Neural crest cell (in vitro differentiated cells): ENCODE data around the gene NFS1. TPM values are rescaled to one million over a fixed set of nuclear protein-coding genes. Genes with fewer than 3 reads are reported as not detected.
A peak's percentile ranks its signal among the peaks of the same experiment; 100 is the strongest.
"Not testable (repeated sequence)": the region's sequence is repeated elsewhere in the genome, so short reads cannot be mapped to it uniquely, and the experiment has no call there.

Experiments used
- DNase-seq: peaks from one replicate; pipeline ENCODE4 v3.0.0; 2021; ENCODE audit warnings: low read depth, mixed read lengths, low spot score
- H3K27ac Mint-ChIP-seq: one replicate; pipeline ENCODE4 v1.8.0; 2021; ENCODE audit warnings: mild to moderate bottlenecking, mixed read lengths; ENCODE audit not compliant: unreplicated experiment
- H3K27me3 Mint-ChIP-seq: 2 replicates; pipeline ENCODE4 v1.8.0; 2021; ENCODE audit warnings: low read depth, mild to moderate bottlenecking, mixed read lengths
- H3K36me3 Mint-ChIP-seq: 2 replicates; pipeline ENCODE4 v1.8.0; 2021; ENCODE audit warnings: low read depth, mild to moderate bottlenecking, mixed read lengths
- H3K4me1 Mint-ChIP-seq: 2 replicates; pipeline ENCODE4 v1.8.0; 2021; ENCODE audit warnings: mixed read lengths
- H3K4me3 Mint-ChIP-seq: one replicate; pipeline ENCODE4 v1.8.0; 2021; ENCODE audit warnings: mild to moderate bottlenecking, mixed read lengths
- H3K9me3 Mint-ChIP-seq: 2 replicates; pipeline ENCODE4 v1.8.0; 2021; ENCODE audit warnings: mixed read lengths
- CTCF ChIP-seq: fragments of 200-600 bp; sonication (generic); conservative IDR thresholded peaks from 2 replicates; pipeline ENCODE4 v1.5.0; 2021; ENCODE audit warnings: antibody characterized with exemption, mild to moderate bottlenecking
- long read RNA-seq: library from polyadenylated mRNA; unstranded; transcript quantifications from one replicate; pipeline ENCODE4 v2.0.0, GENCODE V29; 2020
- total RNA-seq: library from RNA; stranded (reverse); gene quantifications from 2 replicates; pipeline ENCODE4 v1.2.1, GENCODE V29; 2021

Gene NFS1
- 19.4 and 21.3 TPM in 2 replicates for total RNA-seq
- long read RNA-seq, transcript NFS1-203 (13 exons, 3,012 nt) = major isoform, 18 of 28 reads
- long read RNA-seq, transcript NFS1-204 (13 exons, 1,956 nt) = minor isoform, 5 of 28 reads
- long read RNA-seq, partial matches to known transcripts = 2 of 28 reads
- long read RNA-seq, other reads (novel, unspliced or antisense) = 1 of 28 reads

DNA sequence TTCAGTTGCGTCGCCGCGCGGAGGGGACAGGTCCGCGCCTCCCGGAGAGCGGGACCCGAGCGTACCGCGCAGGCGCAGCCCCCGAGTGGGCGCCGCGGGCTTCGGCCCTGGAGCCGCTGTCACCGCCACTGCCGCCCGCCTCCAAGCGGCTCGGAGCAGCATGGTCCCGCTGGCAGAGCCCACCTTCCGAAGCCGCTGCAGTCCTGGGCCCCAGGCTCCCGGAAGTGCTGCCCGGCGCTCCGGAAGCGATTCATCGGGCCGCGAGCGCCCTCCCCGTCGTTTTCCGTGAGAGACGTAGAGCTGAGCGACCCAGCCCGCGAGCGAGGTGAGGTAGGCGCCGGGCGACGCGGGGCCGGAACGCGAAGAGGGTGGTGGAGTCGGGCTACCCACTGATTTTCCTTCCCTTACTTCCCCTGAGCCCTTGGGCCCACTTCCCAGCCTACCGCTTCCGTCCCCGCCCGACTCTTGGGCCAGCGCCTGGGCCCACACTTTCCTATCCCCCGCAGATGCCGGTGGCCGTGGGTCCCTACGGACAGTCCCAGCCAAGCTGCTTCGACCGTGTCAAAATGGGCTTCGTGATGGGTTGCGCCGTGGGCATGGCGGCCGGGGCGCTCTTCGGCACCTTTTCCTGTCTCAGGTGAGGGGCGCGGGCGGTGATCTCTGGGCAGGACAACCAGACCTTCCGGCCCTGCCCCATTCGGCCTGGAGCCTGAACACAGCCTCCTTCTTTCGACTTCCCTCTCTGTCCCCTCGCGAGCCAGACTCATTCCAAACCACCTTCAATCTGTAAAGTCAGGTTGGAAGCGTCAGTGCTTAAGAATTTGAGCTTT lies at the start of gene NFS1, which contains the start of gene ROMO1:
TSS of gene NFS1 (minus strand) at position 226 of the 830 bp plus-strand sequence. CDS start at position 162, 64 bp downstream.
TSS of gene ROMO1 (plus strand) at position 279 of the 830 bp plus-strand sequence. CDS start at position 507, 228 bp downstream.
- Mint-ChIP-seq H3K4me3 (peak within 1 kb of the TSS; percentile 90), H3K9me3 (no peaks in the 10 kb centered on the region), H3K4me1 (peaks cover 32% of the 10 kb centered on the region), H3K27me3 (peaks cover 5% of the 10 kb centered on the region), H3K36me3 (peaks cover 16% of the 10 kb centered on the region), H3K27ac (peak within 1 kb of the TSS; percentile 97)
- peak; percentile 41 for TF ChIP-seq CTCF
- peak; percentile 88 for DNase-seq

DNA sequence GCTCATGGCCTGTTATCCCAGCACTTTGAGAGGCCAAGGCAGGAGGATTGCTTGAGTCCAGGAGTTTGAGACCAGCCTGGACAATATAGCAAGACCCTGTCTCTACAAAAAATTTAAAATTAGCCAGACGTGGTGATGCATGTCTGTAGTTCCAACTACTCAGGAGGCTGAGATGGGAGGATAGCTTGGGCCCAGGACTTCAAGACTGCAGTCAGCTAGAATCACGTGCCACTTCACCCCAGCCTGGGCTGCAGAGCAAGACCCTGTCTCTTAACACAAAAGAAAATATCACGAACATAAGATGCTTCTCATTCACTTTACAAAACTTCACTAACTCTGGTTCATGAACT lies 45.3 kb upstream of the NFS1 start:
- peaks cover 40% of the 10 kb centered on the region for H3K4me1 Mint-ChIP-seq
- DNase-seq, H3K27me3 Mint-ChIP-seq, H3K9me3 Mint-ChIP-seq, H3K27ac Mint-ChIP-seq: not testable (repeated sequence)
- H3K36me3 Mint-ChIP-seq = peaks cover 18% of the 10 kb centered on the region
- peak overlapping the region; percentile 99 for H3K4me3 Mint-ChIP-seq

DNA sequence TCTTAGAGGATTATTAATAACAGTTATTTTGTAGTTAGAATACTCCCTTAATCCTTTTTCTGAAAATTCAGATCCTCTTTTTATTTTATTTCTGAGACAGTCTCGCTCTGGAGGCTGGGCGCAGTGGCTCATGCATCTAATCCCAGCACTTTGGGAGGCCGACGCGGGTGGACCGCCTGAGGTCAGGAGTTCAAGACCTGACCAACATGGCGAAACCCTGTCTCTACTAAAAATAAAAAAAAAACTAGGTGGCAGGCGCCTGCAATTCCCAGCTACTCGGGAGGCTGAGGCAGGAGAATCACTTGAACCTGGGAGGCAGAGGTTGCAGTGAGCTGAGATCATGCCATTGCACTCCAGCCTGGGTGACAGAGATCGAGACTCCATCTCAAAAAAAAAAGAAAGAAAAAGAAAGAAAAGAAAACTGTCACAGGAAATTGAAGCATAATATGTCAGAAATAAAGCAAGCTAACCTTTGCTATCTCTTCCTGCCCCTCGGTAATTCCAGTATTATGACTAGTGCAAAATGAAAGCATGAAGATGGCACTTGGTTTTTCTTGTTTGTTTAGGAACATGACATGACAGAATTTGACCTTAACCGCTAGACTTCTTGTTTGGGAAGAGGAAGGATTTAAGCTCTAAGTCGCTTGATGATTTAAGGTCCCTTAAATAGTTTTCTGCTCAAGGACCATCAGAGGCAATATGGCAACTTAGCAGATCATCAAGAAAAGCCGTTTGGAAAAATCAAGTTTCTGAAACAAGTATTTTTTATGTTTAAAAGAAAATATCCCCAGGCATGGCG lies 44.7 kb upstream of the NFS1 start:
- Mint-ChIP-seq H3K9me3 (no peaks in the 10 kb centered on the region), H3K4me3 (peak overlapping the region; percentile 99), H3K36me3 (peaks cover 21% of the 10 kb centered on the region), H3K27me3 (peaks cover 12% of the 10 kb centered on the region), H3K4me1 (peaks cover 44% of the 10 kb centered on the region), H3K27ac (no peak overlapping the region)
- no peak for TF ChIP-seq CTCF
- DNase-seq = no peak

GRCh38 chr20:35742741-35743523 lies 43.8 kb upstream of the NFS1 start:
- no peak for DNase-seq
- Mint-ChIP-seq H3K9me3 (no peaks in the 10 kb centered on the region), H3K36me3 (peaks cover 27% of the 10 kb centered on the region), H3K27me3 (peaks cover 14% of the 10 kb centered on the region), H3K27ac (peak overlapping the region; percentile 99), H3K4me3 (peak overlapping the region; percentile 99), H3K4me1 (peaks cover 52% of the 10 kb centered on the region)
- peak; percentile 7 for TF ChIP-seq CTCF

DNA sequence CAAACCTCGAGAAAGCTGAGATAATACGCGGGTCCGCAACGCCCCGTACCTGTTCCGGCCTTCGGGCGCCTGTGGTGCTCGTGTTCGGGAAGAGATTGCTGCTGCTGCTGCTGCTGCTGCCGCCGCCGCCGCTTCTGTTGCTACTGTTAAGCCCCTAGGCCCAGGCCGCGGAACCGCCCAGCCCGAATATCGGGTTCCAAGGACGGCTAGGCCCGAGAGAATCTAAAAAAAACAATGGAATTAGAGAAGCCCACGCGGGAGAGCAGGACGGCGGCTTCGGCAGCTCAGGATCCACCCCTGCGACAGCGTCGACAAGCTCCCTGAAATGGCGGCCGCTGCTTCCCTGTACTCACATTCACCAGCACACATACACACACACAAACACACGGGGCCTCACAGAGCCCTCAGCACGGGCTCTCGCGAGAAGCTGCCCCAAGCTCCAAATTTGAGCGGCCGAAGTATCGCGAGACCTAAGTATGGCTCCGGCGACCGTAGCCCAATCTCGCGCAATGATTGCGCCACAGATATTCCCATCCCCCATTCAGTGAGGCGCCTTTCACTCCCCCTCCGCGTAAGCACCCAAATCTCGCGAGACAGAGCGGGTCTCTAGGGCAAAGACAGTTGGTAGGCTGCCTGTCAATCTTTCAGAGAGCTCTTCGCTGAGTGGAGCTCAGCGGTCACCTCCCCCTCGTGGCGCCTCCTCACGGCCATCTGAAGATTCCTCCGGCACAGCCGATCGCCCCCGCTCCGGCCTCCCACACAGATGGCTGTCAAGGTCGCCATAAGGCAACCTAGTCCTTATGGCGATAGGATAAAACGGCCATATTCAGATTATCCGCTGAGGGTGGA lies 43.0 kb upstream of the NFS1 start, which contains the start of gene RBM39:
TSS of gene RBM39 (minus strand) at position 369 of the 849 bp plus-strand sequence. CDS start 1,386 bp downstream, outside the sequence.
- H3K9me3 Mint-ChIP-seq = no peaks in the 10 kb centered on the region
- peaks cover 27% of the 10 kb centered on the region for H3K36me3 Mint-ChIP-seq
- peaks cover 14% of the 10 kb centered on the region for H3K27me3 Mint-ChIP-seq
- DNase-seq = peak; percentile 99
- H3K4me1 Mint-ChIP-seq = peaks cover 52% of the 10 kb centered on the region
- H3K4me3 Mint-ChIP-seq = peak within 1 kb of the TSS; percentile 99
- H3K27ac Mint-ChIP-seq = peak within 1 kb of the TSS; percentile 99
- peak; percentile 49 for TF ChIP-seq CTCF
